ENCODE results near the gene TLL1. TPM values are rescaled to one million over a fixed set of nuclear protein-coding genes. Genes with fewer than 3 reads are reported as not detected.

The TLL1 gene
- total and polyA plus RNA-seq, 9 donors, result 0.35 to 12.9 (median 1.3) TPM

DNA sequence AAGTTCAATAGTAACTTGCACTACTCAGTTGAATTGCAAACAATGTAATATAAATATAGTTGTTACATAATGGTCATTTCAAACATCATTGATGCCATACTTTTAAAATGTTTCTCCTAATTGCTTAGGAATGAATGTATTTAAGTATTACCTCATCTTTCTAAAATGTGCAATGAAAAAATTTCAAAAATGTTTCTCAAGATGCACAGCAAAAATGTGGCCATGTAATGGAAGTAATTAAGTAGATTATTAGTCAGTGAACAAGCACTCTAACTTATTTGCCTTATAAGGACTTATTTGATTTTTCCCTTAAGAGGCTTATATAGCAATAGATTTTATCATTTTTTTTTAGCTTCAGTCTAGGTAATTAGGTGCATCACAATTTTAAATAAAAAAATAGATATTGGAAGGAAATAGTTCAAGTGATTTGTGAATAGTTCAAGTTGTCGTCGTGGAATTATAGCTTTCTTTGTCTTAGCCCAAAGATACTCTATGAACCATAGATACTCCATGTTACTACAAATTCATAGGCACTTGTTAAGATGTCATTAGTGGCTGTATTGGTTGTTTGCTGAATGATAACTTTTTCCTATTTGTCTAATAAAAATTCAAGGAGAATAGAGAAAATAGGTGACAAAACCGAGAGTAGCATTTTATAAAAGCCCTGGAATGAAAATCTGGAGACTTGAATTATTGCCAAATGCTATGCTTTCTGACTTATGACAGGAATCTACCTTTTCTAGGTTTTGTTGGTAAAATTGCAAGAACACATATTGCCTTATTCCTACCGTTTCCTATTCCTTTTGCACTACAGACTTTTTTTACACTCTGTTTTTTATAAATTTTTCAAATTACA, 118.5 kb downstream of the TLL1 start:
- H3K9me3 ChIP-seq, result no peaks in the 10 kb centered on the region
- H3K4me1 ChIP-seq (ENCODE audit: insufficient read depth), result no peaks in the 10 kb centered on the region
- H3K4me3 ChIP-seq, result no peak overlapping the region
- H3K27me3 ChIP-seq, result no peaks in the 10 kb centered on the region
- 65 to 80% (median 79%) methylated on average over 4 of the region's 4 CpGs for WGBS, 3 donors
- no peak for TF ChIP-seq EP300 (IDR thresholded peaks at IDR 0.05)
- TF ChIP-seq, protein P1, sequence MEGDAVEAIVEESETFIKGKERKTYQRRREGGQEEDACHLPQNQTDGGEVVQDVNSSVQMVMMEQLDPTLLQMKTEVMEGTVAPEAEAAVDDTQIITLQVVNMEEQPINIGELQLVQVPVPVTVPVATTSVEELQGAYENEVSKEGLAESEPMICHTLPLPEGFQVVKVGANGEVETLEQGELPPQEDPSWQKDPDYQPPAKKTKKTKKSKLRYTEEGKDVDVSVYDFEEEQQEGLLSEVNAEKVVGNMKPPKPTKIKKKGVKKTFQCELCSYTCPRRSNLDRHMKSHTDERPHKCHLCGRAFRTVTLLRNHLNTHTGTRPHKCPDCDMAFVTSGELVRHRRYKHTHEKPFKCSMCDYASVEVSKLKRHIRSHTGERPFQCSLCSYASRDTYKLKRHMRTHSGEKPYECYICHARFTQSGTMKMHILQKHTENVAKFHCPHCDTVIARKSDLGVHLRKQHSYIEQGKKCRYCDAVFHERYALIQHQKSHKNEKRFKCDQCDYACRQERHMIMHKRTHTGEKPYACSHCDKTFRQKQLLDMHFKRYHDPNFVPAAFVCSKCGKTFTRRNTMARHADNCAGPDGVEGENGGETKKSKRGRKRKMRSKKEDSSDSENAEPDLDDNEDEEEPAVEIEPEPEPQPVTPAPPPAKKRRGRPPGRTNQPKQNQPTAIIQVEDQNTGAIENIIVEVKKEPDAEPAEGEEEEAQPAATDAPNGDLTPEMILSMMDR (IDR thresholded peaks at IDR 0.05), result no peak
- TF ChIP-seq POLR2A (IDR thresholded peaks at IDR 0.05), result no peak
- H3K36me3 ChIP-seq, result no peaks in the 10 kb centered on the region
- H3K27ac ChIP-seq, result no peak overlapping the region
- intact Hi-C loops (cut with DNase I), result no loop called here
- no peak for DNase-seq

DNA sequence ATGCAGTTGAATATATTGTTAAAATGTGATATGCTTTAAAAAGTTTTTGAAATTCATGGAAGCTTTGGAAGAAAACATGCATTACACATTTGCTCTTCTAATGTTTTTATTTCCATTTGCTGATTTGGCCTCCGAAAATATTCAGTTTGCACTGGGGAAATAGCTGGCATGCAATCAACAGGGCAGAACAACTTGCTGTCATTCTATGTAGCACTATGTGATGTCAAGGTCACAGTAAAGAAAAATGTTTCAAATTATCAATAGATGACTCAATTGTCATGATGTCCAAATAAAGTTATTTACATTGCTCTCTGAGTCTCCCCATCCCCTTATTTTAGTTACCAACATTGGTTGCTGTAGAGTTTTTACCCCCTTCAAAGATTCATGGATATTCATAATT, 119.2 kb downstream of the TLL1 start:
- Histone ChIP-seq H3K4me1 (ENCODE audit: insufficient read depth) (no peaks in the 10 kb centered on the region), H3K27me3 (no peaks in the 10 kb centered on the region), H3K9me3 (no peaks in the 10 kb centered on the region), H3K36me3 (no peaks in the 10 kb centered on the region), H3K27ac (no peak overlapping the region), H3K4me3 (no peak overlapping the region)
- no peak for DNase-seq
- 10 to 36% (median 12%) methylated on average over 1 of the region's 1 CpG for WGBS, 3 donors
- intact Hi-C loops (cut with DNase I), result no loop called here
- TF ChIP-seq, protein P1 (IDR thresholded peaks at IDR 0.05), result no peak
- TF ChIP-seq POLR2A (IDR thresholded peaks at IDR 0.05), result no peak
- no peak for TF ChIP-seq EP300 (IDR thresholded peaks at IDR 0.05)

DNA sequence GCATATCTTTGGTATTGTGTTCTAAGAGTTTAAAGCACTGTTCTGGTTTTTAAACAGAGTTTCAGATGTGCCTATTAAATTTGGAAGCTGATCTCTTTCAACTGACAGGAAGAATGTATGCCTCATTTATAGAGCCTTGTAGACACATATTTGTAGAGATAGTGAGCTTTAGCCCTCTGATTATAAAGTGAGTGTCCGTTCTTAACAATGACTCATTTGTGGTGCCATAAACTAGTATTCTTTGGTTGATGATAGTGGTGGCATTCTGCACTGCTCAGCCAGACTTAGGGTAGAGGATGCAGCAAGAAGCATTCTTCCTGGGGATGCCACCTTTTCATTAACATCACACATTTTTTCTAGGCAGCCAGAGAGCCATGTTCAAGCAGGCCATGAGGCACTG, 121.7 kb downstream of the TLL1 start:
- WGBS, 3 donors, result 20 to 30% (median 25%) methylated on average over 1 of the region's 1 CpG
- Histone ChIP-seq H3K27me3 (no peaks in the 10 kb centered on the region), H3K4me1 (ENCODE audit: insufficient read depth) (no peaks in the 10 kb centered on the region), H3K4me3 (no peak overlapping the region), H3K27ac (no peak overlapping the region), H3K9me3 (no peaks in the 10 kb centered on the region), H3K36me3 (no peaks in the 10 kb centered on the region)
- no peak for TF ChIP-seq EP300 (IDR thresholded peaks at IDR 0.05)
- TF ChIP-seq, protein P1 (IDR thresholded peaks at IDR 0.05), result no peak
- TF ChIP-seq POLR2A (IDR thresholded peaks at IDR 0.05), result no peak
- intact Hi-C loops (cut with DNase I), result no loop called here
- DNase-seq, result no peak

DNA sequence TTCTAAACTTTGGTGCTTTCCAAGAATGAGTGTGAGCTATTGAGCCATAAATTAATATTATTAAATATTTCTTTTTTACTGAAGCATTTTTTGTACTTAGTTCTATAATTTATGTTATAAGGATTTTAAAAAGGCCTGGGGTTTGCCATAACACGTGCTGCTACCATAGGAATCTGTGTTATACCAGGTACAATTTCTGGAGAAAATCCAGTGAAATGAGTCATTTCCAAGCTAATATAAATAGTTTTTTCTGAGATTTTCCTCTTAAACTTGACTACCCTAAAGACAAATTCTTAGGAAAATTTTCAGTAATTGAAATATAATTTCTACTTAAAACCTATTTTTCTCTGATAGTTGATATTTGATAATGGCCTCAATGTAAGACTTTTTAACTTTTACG, 130.8 kb downstream of the TLL1 start:
- Histone ChIP-seq H3K4me1 (ENCODE audit: insufficient read depth) (no peaks in the 10 kb centered on the region), H3K27me3 (no peaks in the 10 kb centered on the region), H3K9me3 (no peaks in the 10 kb centered on the region), H3K4me3 (no peak overlapping the region), H3K27ac (no peak overlapping the region), H3K36me3 (no peaks in the 10 kb centered on the region)
- 55 to 63% (median 61%) methylated on average over 2 of the region's 2 CpGs for WGBS, 3 donors
- TF ChIP-seq EP300 (IDR thresholded peaks at IDR 0.05) (no peak), POLR2A (IDR thresholded peaks at IDR 0.05) (no peak)
- intact Hi-C loops (cut with DNase I), result no loop called here
- no peak for DNase-seq

DNA sequence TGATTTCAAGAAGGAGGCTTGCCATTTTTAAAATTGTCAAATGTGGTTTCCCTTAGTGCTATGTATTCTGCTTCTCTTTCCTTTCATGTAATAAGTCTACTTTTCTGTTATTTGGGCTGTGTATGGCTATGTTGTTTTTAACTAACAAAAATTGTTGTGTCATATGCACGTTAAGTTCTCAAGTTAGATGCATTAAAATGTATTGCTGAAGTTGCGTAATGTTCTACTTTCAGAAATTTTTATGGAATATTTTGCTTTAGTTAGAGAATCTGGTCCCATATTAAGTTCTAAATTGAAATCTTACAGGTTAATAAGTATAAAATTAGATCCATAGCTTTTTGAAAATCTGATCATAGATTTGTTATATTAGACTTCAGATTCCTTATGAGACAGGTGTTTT, 133.2 kb downstream of the TLL1 start:
- 85 to 96% (median 93%) methylated on average over 2 of the region's 2 CpGs for WGBS, 3 donors
- H3K4me1 ChIP-seq (ENCODE audit: insufficient read depth), result no peaks in the 10 kb centered on the region
- intact Hi-C loops (cut with DNase I), result no loop called here
- no peaks in the 10 kb centered on the region for H3K27me3 ChIP-seq
- no peaks in the 10 kb centered on the region for H3K9me3 ChIP-seq
- no peak for DNase-seq
- no peaks in the 10 kb centered on the region for H3K36me3 ChIP-seq
- no peak overlapping the region for H3K4me3 ChIP-seq
- TF ChIP-seq POLR2A (IDR thresholded peaks at IDR 0.05) (no peak), EP300 (IDR thresholded peaks at IDR 0.05) (no peak)
- TF ChIP-seq, protein P1 (IDR thresholded peaks at IDR 0.05), result no peak
- no peak overlapping the region for H3K27ac ChIP-seq
